ENCODE measurements around the gene TEX44.

Gene TEX44

DNA sequence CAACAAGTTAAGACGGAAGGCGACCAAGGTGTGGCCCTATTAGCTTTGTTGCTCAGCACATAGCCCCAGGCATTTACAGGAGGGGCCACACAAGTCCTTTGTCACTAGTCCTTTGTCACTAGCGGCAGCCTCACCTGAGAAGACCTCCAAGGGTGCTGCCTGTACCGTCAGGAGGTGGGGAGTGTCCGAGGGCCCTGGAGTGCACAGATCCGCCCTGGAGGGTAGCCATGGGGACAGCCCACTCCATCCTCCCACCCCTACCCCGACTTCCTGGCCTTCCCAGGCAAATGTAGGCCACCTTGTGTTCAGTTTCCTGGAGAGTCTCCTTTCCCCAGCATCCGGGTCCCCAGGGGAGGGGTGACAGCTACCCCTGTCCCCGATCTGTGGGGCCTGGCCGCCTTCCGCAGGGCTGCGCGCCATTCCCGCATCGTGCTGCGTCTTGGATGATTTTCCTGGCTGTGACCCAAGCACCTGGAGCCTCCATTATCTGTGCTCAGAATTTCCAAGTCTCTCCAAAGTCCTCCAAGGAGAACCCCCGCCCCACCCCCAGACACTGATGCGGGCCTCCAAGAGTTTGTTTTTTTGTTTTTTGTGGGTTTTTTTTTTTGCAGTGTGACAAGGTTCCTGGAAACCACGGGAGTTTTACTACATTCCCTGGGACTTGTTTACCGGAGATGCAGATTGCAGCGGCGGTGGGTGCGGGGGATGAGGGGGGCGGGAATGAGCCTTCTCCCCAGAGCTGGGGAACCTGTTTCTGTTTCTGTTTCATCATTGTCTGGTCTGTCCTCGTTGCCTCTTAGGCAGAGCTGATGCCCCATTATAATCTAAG, 28.6 kb downstream of the TEX44 start:
- Histone ChIP-seq H3K27ac (ENCODE audit: low read depth, low read length) (peak overlapping the region; percentile 84), H3K4me1 (ENCODE audit: control insufficient read depth, insufficient read depth, low read length) (peaks cover 16% of the 10 kb centered on the region), H3K27me3 (ENCODE audit: control insufficient read depth, insufficient read depth, low read length) (no peaks in the 10 kb centered on the region), H3K9ac (ENCODE audit: low read depth, low read length) (peak overlapping the region; percentile 57; the same call in 1 of the 2 replicates), H3K36me3 (ENCODE audit: control insufficient read depth, insufficient read depth, low read length) (no peaks in the 10 kb centered on the region), H3K4me3 (ENCODE audit: low read depth, low read length) (no peak overlapping the region), H3K9me3 (ENCODE audit: control insufficient read depth, insufficient read depth, low read length) (no peaks in the 10 kb centered on the region)

DNA sequence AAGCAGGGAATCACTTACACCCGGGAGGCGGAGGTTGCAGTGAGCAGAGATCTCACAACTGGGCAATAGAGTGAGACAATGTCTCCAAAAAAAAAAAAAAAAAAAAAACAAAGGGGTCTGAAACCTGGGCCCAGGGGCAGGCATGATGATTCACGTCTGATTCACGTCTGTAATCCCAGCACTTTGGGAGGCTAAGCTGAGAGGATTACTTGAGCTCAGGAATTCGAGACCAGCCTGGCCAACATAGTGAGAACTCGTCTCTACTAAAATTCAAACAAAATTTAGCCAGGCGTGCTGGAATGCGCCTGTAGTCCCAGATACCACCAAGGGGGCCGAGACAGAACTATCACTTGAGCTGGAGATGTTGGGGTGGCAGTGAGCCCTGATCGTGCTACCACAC, 30.3 kb downstream of the TEX44 start:
- Histone ChIP-seq H3K36me3 (ENCODE audit: control insufficient read depth, insufficient read depth, low read length) (no peaks in the 10 kb centered on the region), H3K27me3 (ENCODE audit: control insufficient read depth, insufficient read depth, low read length) (no peaks in the 10 kb centered on the region), H3K4me3 (ENCODE audit: low read depth, low read length) (no peak overlapping the region), H3K9me3 (ENCODE audit: control insufficient read depth, insufficient read depth, low read length) (no peaks in the 10 kb centered on the region), H3K4me1 (ENCODE audit: control insufficient read depth, insufficient read depth, low read length) (peaks cover 12% of the 10 kb centered on the region), H3K27ac (ENCODE audit: low read depth, low read length) (no peak overlapping the region), H3K9ac (ENCODE audit: low read depth, low read length) (no peak overlapping the region)

DNA sequence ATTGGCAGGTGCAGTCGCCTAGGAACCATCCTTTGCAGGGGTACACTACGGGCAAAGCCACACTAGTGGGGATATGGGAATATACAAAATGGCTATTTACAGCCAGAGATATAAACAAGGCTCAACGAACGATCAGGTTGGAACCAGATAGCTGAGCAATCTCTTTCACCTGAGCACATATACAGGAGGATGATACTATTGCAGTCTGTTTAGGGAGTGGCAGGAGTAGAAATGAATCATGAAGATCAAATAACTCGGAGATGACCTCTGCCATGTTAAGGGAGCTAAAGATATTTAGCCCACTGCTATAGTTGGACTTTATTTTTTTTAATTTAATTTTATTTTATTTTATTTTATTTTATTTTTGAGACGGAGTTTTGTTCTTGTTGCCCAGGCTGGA, 33.8 kb downstream of the TEX44 start:
- H3K9ac ChIP-seq (ENCODE audit: low read depth, low read length) = no peak overlapping the region
- H3K27me3 ChIP-seq (ENCODE audit: control insufficient read depth, insufficient read depth, low read length) = no peaks in the 10 kb centered on the region
- H3K4me1 ChIP-seq (ENCODE audit: control insufficient read depth, insufficient read depth, low read length) = peaks cover under 1% of the 10 kb centered on the region; the same call in 1 of the 2 replicates
- H3K4me3 ChIP-seq (ENCODE audit: low read depth, low read length) = no peak overlapping the region
- no peak overlapping the region for H3K27ac ChIP-seq (ENCODE audit: low read depth, low read length)
- no peaks in the 10 kb centered on the region for H3K36me3 ChIP-seq (ENCODE audit: control insufficient read depth, insufficient read depth, low read length)
- H3K9me3 ChIP-seq (ENCODE audit: control insufficient read depth, insufficient read depth, low read length) = no peaks in the 10 kb centered on the region

DNA sequence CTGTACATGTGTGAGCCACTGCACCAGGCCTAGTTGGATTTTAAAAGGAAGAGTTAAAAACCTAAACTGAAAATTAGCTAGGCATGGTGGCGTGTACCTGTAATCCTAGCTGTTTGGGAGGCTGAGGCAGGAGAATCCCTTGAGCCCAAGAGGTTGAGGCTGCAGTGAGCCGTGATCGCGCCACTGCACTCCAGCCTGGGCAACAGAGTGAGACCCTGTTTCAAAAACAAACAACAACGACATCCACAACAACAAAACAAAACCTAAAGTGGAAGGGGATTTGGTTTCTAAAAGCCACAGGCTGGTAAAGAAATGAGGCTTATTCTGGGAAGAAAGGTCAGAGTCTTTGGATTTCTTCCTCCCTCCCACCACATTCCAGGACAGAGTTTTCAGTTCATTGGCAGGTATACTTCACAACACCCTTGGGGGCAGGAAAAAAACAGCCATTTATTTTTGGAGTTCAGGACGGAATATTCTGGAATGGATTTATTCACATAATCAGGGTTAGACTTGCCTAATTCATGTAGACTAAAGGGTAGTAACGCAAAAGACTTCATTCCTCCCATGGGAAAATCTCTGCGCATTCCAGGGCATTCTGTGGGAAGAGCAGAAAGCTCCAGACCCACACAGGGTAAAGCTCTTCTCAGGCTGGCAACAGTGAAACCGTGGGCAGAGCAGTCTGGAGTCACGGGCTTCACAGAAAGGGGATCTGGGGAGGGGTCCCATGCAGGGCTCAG, 34.9 kb downstream of the TEX44 start:
- Histone ChIP-seq H3K9me3 (ENCODE audit: control insufficient read depth, insufficient read depth, low read length) (no peaks in the 10 kb centered on the region), H3K4me3 (ENCODE audit: low read depth, low read length) (no peak overlapping the region), H3K36me3 (ENCODE audit: control insufficient read depth, insufficient read depth, low read length) (no peaks in the 10 kb centered on the region), H3K27ac (ENCODE audit: low read depth, low read length) (no peak overlapping the region), H3K4me1 (ENCODE audit: control insufficient read depth, insufficient read depth, low read length) (no peaks in the 10 kb centered on the region), H3K9ac (ENCODE audit: low read depth, low read length) (no peak overlapping the region), H3K27me3 (ENCODE audit: control insufficient read depth, insufficient read depth, low read length) (no peaks in the 10 kb centered on the region)

DNA sequence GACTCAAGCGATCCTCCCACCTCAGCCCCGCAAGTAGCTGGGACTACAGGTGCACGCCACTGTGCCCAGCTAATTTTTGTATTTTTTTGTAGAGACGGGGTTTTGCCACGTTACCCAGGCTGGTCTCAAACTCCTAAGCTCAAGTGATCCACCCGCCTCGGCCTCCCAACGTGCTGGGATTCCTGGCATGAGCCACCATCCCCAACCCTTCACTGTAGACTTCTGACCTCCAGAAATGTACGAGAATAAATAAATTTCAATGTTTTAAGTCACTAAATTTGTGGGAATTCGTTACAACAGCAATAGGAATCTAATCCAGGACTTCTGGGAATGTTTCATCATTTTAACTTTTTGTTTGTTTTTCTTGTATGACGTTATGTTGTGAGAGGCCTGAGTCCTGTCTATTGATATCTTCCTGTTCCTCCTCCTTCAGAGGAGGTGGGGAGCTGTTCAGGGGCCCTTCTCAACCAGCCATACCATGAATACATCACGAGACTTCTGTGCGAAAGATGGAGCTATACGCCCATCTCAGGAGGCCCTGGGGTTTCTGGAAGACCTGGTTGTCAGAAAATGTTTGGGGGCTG, 40.0 kb downstream of the TEX44 start:
- Histone ChIP-seq H3K4me1 (ENCODE audit: control insufficient read depth, insufficient read depth, low read length) (no peaks in the 10 kb centered on the region), H3K4me3 (ENCODE audit: low read depth, low read length) (no peak overlapping the region), H3K27me3 (ENCODE audit: control insufficient read depth, insufficient read depth, low read length) (no peaks in the 10 kb centered on the region), H3K36me3 (ENCODE audit: control insufficient read depth, insufficient read depth, low read length) (no peaks in the 10 kb centered on the region), H3K27ac (ENCODE audit: low read depth, low read length) (no peak overlapping the region), H3K9ac (ENCODE audit: low read depth, low read length) (no peak overlapping the region), H3K9me3 (ENCODE audit: control insufficient read depth, insufficient read depth, low read length) (no peaks in the 10 kb centered on the region)

DNA sequence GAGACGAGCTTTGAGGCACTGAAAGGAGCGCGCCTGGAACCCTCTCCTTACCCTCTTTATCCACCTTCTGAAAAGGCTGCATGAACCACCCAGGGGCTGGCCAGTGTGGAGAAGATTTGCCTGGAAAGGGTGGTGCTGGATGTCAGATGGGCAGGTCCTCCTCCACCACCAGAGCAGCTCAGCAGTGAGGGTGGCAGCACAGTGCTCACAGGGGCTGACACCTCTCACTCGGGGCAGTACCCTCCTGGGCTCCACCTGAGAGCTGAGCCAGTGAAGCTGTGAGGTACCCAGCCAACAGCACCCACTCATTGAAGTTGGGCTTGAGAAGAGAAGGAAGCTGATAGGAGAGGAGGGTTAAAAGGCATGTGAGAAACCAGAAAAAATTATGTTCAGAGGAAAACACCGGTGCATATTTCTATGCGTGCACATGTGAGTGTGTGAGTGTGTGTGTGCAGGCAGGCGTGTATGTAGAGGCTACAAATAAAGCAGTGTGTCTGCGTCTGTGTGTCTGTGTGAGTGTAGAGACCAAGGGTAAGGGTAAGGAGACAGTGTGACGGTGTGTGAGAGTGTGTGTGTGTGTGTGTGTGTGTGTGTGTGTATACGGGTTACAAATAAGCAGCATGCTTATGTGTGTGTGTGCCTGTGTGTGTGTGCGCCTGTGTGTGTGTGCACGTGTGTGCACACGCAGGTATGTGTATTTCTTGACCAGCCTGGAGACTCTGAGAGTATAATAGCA, 40.7 kb downstream of the TEX44 start:
- H3K9ac ChIP-seq (ENCODE audit: low read depth, low read length) = no peak overlapping the region
- no peaks in the 10 kb centered on the region for H3K9me3 ChIP-seq (ENCODE audit: control insufficient read depth, insufficient read depth, low read length)
- no peak overlapping the region for H3K27ac ChIP-seq (ENCODE audit: low read depth, low read length)

DNA sequence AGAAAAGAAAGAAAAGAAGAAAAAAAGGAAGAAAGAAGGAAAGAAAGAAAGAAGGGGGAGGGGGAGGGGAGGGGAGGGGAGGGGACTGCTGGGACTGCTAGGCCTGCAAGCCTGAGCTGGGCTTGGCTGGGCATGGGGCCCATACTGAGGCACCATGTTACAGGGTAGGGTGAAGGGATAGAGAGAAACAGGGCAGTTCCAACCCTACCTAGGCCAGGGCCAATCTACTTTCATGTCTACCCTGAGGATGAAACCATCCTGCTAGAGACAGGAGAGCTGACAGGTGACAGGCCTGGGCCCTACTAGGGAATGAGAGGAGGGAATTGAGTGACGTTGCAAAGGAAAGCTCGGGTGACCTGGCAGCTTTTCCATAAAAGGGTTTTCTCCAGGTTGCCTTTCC, 41.7 kb downstream of the TEX44 start:
- no peak overlapping the region for H3K9ac ChIP-seq (ENCODE audit: low read depth, low read length)

More for the DNA sequence above, 40.7 kb downstream of the TEX44 start:
- Histone ChIP-seq H3K4me1 (ENCODE audit: control insufficient read depth, insufficient read depth, low read length) (no peaks in the 10 kb centered on the region), H3K36me3 (ENCODE audit: control insufficient read depth, insufficient read depth, low read length) (no peaks in the 10 kb centered on the region), H3K27me3 (ENCODE audit: control insufficient read depth, insufficient read depth, low read length) (no peaks in the 10 kb centered on the region), H3K4me3 (ENCODE audit: low read depth, low read length) (no peak overlapping the region)

DNA sequence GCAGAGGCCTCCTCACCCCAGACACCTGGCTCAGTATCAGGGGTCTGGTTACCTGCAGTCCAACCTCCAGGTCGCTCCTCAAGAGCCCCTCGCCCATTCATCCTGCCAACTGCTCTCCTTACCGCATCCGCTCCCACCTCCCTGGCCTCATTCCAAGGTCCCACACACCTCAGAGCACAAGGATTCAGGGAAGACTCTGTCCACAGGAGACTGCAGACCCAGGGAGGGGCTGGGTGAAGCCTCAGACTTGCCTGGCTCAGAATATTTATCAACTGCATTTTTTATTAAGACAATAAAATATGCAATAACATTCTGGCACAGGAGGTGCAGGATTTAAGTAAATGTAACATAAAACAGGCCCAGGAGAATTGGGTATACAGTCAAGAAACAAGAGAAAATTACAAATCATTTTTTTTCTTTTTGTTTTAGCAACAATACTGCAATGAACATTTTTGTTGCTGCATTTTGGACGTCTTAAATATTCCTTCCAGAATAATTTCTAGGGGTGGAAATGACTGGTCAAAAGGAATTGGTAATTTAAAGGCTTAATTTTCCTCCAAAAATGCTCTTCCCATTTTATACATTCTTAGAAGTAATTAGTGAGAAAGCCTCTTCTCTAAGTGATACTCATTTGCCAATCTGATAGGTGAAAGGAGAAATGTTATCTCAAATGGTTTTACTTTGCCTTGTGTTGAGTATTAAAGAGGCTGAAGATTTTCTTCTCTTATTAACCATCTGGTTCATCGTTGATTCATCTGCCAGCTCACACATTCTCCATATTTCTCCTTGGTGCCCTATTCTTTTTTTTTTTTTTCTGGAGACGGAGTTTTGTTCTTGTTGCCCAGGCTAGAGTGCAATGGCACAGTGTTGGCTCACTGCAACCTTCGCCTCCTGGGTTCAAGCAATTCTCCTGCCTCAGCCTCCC, 42.5 kb downstream of the TEX44 start:
- Histone ChIP-seq H3K27me3 (ENCODE audit: control insufficient read depth, insufficient read depth, low read length) (no peaks in the 10 kb centered on the region), H3K27ac (ENCODE audit: low read depth, low read length) (no peak overlapping the region), H3K9ac (ENCODE audit: low read depth, low read length) (no peak overlapping the region), H3K36me3 (ENCODE audit: control insufficient read depth, insufficient read depth, low read length) (no peaks in the 10 kb centered on the region), H3K4me1 (ENCODE audit: control insufficient read depth, insufficient read depth, low read length) (no peaks in the 10 kb centered on the region), H3K4me3 (ENCODE audit: low read depth, low read length) (no peak overlapping the region), H3K9me3 (ENCODE audit: control insufficient read depth, insufficient read depth, low read length) (no peaks in the 10 kb centered on the region)

More for the DNA sequence above, 41.7 kb downstream of the TEX44 start:
- no peaks in the 10 kb centered on the region for H3K27me3 ChIP-seq (ENCODE audit: control insufficient read depth, insufficient read depth, low read length)
- no peaks in the 10 kb centered on the region for H3K36me3 ChIP-seq (ENCODE audit: control insufficient read depth, insufficient read depth, low read length)
- no peak overlapping the region for H3K4me3 ChIP-seq (ENCODE audit: low read depth, low read length)
- no peaks in the 10 kb centered on the region for H3K9me3 ChIP-seq (ENCODE audit: control insufficient read depth, insufficient read depth, low read length)
- no peaks in the 10 kb centered on the region for H3K4me1 ChIP-seq (ENCODE audit: control insufficient read depth, insufficient read depth, low read length)
- no peak overlapping the region for H3K27ac ChIP-seq (ENCODE audit: low read depth, low read length)

DNA sequence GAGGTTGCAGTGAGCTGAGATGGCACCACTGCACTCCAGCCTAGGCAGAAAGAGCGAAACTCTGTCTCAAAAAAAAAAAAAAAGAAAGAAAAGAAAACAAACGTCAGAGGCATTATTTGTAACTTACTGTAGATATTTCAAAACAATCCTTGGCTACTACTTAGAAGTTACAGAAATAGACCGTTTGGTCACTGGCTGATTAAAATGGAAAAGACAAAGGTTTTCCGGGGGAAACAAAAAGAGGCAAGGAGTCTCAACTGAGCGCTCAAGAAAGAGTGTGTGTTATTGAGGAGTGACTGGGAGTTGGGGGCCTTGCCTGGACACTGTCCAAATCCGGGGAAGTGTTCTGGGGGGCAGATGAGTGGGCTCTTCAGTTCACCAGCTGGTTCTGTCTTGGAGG, 47.6 kb downstream of the TEX44 start:
- no peaks in the 10 kb centered on the region for H3K27me3 ChIP-seq (ENCODE audit: control insufficient read depth, insufficient read depth, low read length)
- H3K9me3 ChIP-seq (ENCODE audit: control insufficient read depth, insufficient read depth, low read length) = no peaks in the 10 kb centered on the region
- H3K27ac ChIP-seq (ENCODE audit: low read depth, low read length) = no peak overlapping the region
- H3K4me3 ChIP-seq (ENCODE audit: low read depth, low read length) = no peak overlapping the region
- H3K9ac ChIP-seq (ENCODE audit: low read depth, low read length) = no peak overlapping the region
- no peaks in the 10 kb centered on the region for H3K36me3 ChIP-seq (ENCODE audit: control insufficient read depth, insufficient read depth, low read length)
- no peaks in the 10 kb centered on the region for H3K4me1 ChIP-seq (ENCODE audit: control insufficient read depth, insufficient read depth, low read length)

DNA sequence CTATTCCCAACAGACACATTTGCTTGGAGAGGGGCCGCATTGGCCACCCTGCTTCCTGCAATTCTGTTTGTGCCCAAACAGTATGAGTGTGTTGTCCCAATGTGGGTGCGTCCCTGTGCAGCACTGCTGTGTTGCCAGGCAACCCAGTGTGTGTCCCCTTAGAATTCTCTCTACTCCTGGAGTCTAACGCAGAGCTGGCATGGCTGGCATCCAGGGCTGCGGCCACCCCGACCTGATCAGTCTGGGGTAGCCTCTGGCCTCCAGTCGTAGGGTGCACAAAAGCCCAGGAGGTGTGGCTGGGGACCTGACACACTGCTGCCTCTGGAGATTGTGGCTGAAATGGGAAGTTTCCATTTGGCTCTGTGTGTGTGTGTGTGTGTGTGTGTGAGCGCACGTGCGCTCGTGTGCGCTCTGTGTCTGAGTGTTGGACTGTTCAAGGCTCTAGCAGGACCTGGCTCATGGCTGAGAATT, 48.0 kb downstream of the TEX44 start:
- no peaks in the 10 kb centered on the region for H3K9me3 ChIP-seq (ENCODE audit: control insufficient read depth, insufficient read depth, low read length)
- H3K27me3 ChIP-seq (ENCODE audit: control insufficient read depth, insufficient read depth, low read length) = no peaks in the 10 kb centered on the region
- no peaks in the 10 kb centered on the region for H3K36me3 ChIP-seq (ENCODE audit: control insufficient read depth, insufficient read depth, low read length)
- H3K4me3 ChIP-seq (ENCODE audit: low read depth, low read length) = no peak overlapping the region
- H3K4me1 ChIP-seq (ENCODE audit: control insufficient read depth, insufficient read depth, low read length) = no peaks in the 10 kb centered on the region
- H3K27ac ChIP-seq (ENCODE audit: low read depth, low read length) = no peak overlapping the region
- no peak overlapping the region for H3K9ac ChIP-seq (ENCODE audit: low read depth, low read length)

Data from HUES48 (cell line).